ENCODE results near the gene NOC4L.
"Not testable (repeated sequence)": the region's sequence is repeated elsewhere in the genome, so short reads cannot be mapped to it uniquely, and the experiment has no call there.

Gene NOC4L

GRCh38 chr12:132144810-132145168 lies 532 bp downstream of the NOC4L start:
- DNase-seq: no peak

GRCh38 chr12:132145334-132145733 lies 1.1 kb downstream of the NOC4L start:
- DNase-seq: no peak

- DNase-seq: no peak
Observed at GRCh38 chr12:132146098-132146497, 1.8 kb downstream of the NOC4L start.

GRCh38 chr12:132146772-132147422 lies 2.6 kb downstream of the NOC4L start:
- no peak for DNase-seq

GRCh38 chr12:132147423-132148367 lies 3.4 kb downstream of the NOC4L start:
- no peak for DNase-seq

GRCh38 chr12:132148368-132149045 lies 4.2 kb downstream of the NOC4L start:
- no peak for DNase-seq

GRCh38 chr12:132149526-132149925 lies 5.3 kb downstream of the NOC4L start:
- DNase-seq: not testable (repeated sequence)

- DNase-seq: no peak
Observed at GRCh38 chr12:132150780-132151144, 6.5 kb downstream of the NOC4L start.

- DNase-seq: no peak
Observed at GRCh38 chr12:132151145-132151765, 7.0 kb downstream of the NOC4L start.

- DNase-seq: no peak
Observed at GRCh38 chr12:132151766-132152410, 7.6 kb downstream of the NOC4L start.

GRCh38 chr12:132152411-132152821 lies 8.2 kb downstream of the NOC4L start:
- DNase-seq: no peak

- DNase-seq: no peak
Observed at GRCh38 chr12:132152953-132153352, 8.7 kb downstream of the NOC4L start.

- peak; percentile 66 for DNase-seq
Observed at GRCh38 chr12:132153501-132154340, 9.5 kb downstream of the NOC4L start.

- no peak for DNase-seq
Observed at GRCh38 chr12:132154341-132154761, 10.1 kb downstream of the NOC4L start.

- DNase-seq: no peak
Observed at GRCh38 chr12:132154941-132155770, 10.9 kb downstream of the NOC4L start.

- DNase-seq: no peak
Observed at GRCh38 chr12:132155771-132156572, 11.7 kb downstream of the NOC4L start.

GRCh38 chr12:132156573-132157325 lies 12.5 kb downstream of the NOC4L start:
- DNase-seq: no peak

GRCh38 chr12:132157733-132158409 lies 13.6 kb downstream of the NOC4L start:
- DNase-seq: no peak
